CD4-positive, alpha-beta T cell treated with Interleukin-12 subunit alpha and Interleukin-12 subunit beta, for 1 hour (primary cell): ENCODE measurements around the gene CDH26.
"Not testable (repeated sequence)": the region's sequence is repeated elsewhere in the genome, so short reads cannot be mapped to it uniquely, and the experiment has no call there.

Source experiments
- DNase-seq: peaks from one replicate; pipeline ENCODE4 v3.0.0-alpha.2; 2020

Gene CDH26

GRCh38 chr20:60020251-60020650 lies 62.0 kb downstream of the CDH26 start:
- DNase-seq, result no peak

GRCh38 chr20:60021104-60021503 lies 62.9 kb downstream of the CDH26 start:
- no peak for DNase-seq

- no peak for DNase-seq
Measured at GRCh38 chr20:60022849-60023248, 64.6 kb downstream of the CDH26 start.

- DNase-seq, result no peak
Measured at GRCh38 chr20:60024245-60024644, 66.0 kb downstream of the CDH26 start.

- DNase-seq, result no peak
Measured at GRCh38 chr20:60024801-60025200, 66.6 kb downstream of the CDH26 start.

GRCh38 chr20:60026010-60026409 lies 67.8 kb downstream of the CDH26 start:
- no peak for DNase-seq

GRCh38 chr20:60030471-60030870 lies 72.2 kb downstream of the CDH26 start:
- DNase-seq, result no peak

GRCh38 chr20:60031107-60031506 lies 72.9 kb downstream of the CDH26 start:
- no peak for DNase-seq

GRCh38 chr20:60034231-60035110 lies 76.2 kb downstream of the CDH26 start:
- no peak for DNase-seq

GRCh38 chr20:60035486-60035885 lies 77.3 kb downstream of the CDH26 start:
- DNase-seq, result no peak

- no peak for DNase-seq
Measured at GRCh38 chr20:60036346-60036745, 78.1 kb downstream of the CDH26 start.

GRCh38 chr20:60036746-60037499 lies 78.7 kb downstream of the CDH26 start:
- no peak for DNase-seq

- no peak for DNase-seq
Measured at GRCh38 chr20:60038400-60039008, 80.3 kb downstream of the CDH26 start.

GRCh38 chr20:60039526-60039925 lies 81.3 kb downstream of the CDH26 start:
- no peak for DNase-seq

- DNase-seq, result no peak
Measured at GRCh38 chr20:60040471-60041162, 82.4 kb downstream of the CDH26 start.

- DNase-seq, result not testable (repeated sequence)
Measured at GRCh38 chr20:60041436-60042165, 83.4 kb downstream of the CDH26 start.

- DNase-seq, result no peak
Measured at GRCh38 chr20:60043435-60043834, 85.2 kb downstream of the CDH26 start.

GRCh38 chr20:60046011-60046413 lies 87.8 kb downstream of the CDH26 start:
- no peak for DNase-seq

- DNase-seq, result no peak
Measured at GRCh38 chr20:60046436-60046835, 88.2 kb downstream of the CDH26 start.

- no peak for DNase-seq
Measured at GRCh38 chr20:60046860-60047259, 88.6 kb downstream of the CDH26 start.

GRCh38 chr20:60048634-60049521 lies 90.7 kb downstream of the CDH26 start:
- no peak for DNase-seq
